ENCODE measurements around the gene PCK1.

Gene PCK1

GRCh38 chr20:57581202-57582028 is 20.5 kb downstream of the PCK1 start:
- no peak for TF ChIP-seq TAF1 (IDR thresholded peaks at IDR 0.05; ENCODE audit: borderline replicate concordance, insufficient read depth, low read length)

GRCh38 chr20:57582029-57582378 is 21.1 kb downstream of the PCK1 start:
- TF ChIP-seq REST (IDR thresholded peaks at IDR 0.05; ENCODE audit: insufficient read depth in 1 of 2, low read depth in 2 of 2, low read length in 2 of 2) (no peak), POLR2AphosphoS5 (IDR thresholded peaks at IDR 0.05; ENCODE audit: low read depth, low read length) (no peak), FOXP2 (optimal IDR thresholded peaks at IDR 0.05; ENCODE audit: borderline replicate concordance, extremely low read depth, extremely low read length, insufficient read depth) (no peak), SIN3A (IDR thresholded peaks at IDR 0.05; ENCODE audit: borderline replicate concordance, insufficient read depth, low read length) (no peak), TAF1 (IDR thresholded peaks at IDR 0.05; ENCODE audit: borderline replicate concordance, insufficient read depth, low read length) (no peak)

GRCh38 chr20:57582432-57583288 is 21.8 kb downstream of the PCK1 start:
- TF ChIP-seq POLR2AphosphoS5 (IDR thresholded peaks at IDR 0.05; ENCODE audit: low read depth, low read length) = no peak
- TF ChIP-seq FOXP2 (optimal IDR thresholded peaks at IDR 0.05; ENCODE audit: borderline replicate concordance, extremely low read depth, extremely low read length, insufficient read depth) = peak; percentile 59
- TF ChIP-seq REST (IDR thresholded peaks at IDR 0.05; ENCODE audit: insufficient read depth in 1 of 2, low read depth in 2 of 2, low read length in 2 of 2) = no peak
- TF ChIP-seq TAF1 (IDR thresholded peaks at IDR 0.05; ENCODE audit: borderline replicate concordance, insufficient read depth, low read length) = no peak

- TF ChIP-seq SIN3A (IDR thresholded peaks at IDR 0.05; ENCODE audit: borderline replicate concordance, insufficient read depth, low read length) (no peak), TAF1 (IDR thresholded peaks at IDR 0.05; ENCODE audit: borderline replicate concordance, insufficient read depth, low read length) (no peak), POLR2AphosphoS5 (IDR thresholded peaks at IDR 0.05; ENCODE audit: low read depth, low read length) (no peak), FOXP2 (optimal IDR thresholded peaks at IDR 0.05; ENCODE audit: borderline replicate concordance, extremely low read depth, extremely low read length, insufficient read depth) (no peak), REST (IDR thresholded peaks at IDR 0.05; ENCODE audit: insufficient read depth in 1 of 2, low read depth in 2 of 2, low read length in 2 of 2) (no peak)
Measured at GRCh38 chr20:57583289-57584257, 22.7 kb downstream of the PCK1 start.
